KOPT-K1 (cell line): ENCODE results near the gene ST7L.
A peak's percentile ranks its signal among the peaks of the same experiment; 100 is the strongest.
"Not testable (repeated sequence)": the region's sequence is repeated elsewhere in the genome, so short reads cannot be mapped to it uniquely, and the experiment has no call there.

Source experiments
- H3K27ac ChIP-seq: fragments of 200-600 bp; sonication (generic); 2 replicates; pipeline ENCODE4 v1.5.1; 2016; ENCODE audit warnings: antibody characterized with exemption, mild to moderate bottlenecking, low read depth, low read length; ENCODE audit not compliant: poor library complexity, severe bottlenecking
- H3K36me3 ChIP-seq: fragments of 200-600 bp; sonication (generic); 2 replicates; pipeline ENCODE4 v1.5.1; 2017; ENCODE audit warnings: antibody characterized with exemption, mild to moderate bottlenecking, low read length, moderate library complexity; ENCODE audit not compliant: insufficient read depth
- H3K9me3 ChIP-seq: fragments of 200-600 bp; sonication (generic); 2 replicates; pipeline ENCODE4 v1.5.1; 2017; ENCODE audit warnings: antibody characterized with exemption, low read length, mild to moderate bottlenecking; ENCODE audit not compliant: insufficient read depth, poor library complexity, severe bottlenecking

ST7L gene

DNA sequence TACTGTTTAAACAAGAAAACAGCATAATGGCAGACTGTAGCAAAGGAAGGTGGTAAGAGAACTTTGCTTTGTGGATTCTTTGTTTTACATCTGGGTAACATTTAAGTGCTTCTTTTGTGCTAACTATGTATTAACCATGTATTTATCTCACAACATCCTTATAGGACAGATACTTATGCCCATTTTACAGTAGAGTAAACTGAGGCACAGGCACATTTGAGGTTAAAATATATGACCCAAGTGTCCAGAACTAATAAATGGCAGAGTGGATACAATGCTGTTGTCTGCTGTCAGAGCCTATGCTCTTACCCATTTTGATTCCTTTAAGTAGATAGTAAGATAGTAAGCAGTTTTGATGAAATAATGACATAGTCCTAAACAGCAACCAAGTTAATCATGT, 7.9 kb upstream of the ST7L start:
- peaks cover 78% of the 10 kb centered on the region for H3K36me3 ChIP-seq
- H3K9me3 ChIP-seq = no peaks in the 10 kb centered on the region
- H3K27ac ChIP-seq = no peak overlapping the region

DNA sequence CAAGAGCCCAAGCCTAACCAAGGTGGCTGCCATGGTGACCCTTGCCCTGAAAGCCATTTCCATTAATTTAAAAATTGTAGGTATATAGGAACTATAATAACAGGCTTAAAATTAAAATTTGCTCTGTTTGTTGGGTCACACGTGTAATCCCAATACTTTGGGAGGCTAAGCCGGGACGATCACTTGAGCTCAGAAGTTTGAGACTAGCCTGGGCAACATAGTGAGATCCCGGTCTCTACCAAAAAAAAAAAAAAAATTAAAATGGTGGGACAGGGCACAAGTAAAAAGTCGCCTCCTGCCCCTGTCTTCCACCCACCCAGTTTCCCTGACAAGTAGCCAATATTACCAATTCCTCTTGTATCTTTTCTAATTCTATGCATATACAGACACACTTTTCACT, 7.3 kb upstream of the ST7L start:
- Histone ChIP-seq H3K36me3 (peaks cover 71% of the 10 kb centered on the region), H3K27ac (no peak overlapping the region), H3K9me3 (no peaks in the 10 kb centered on the region)

GRCh38 chr1:112625696-112626095, 6.8 kb upstream of the ST7L start:
- Histone ChIP-seq H3K27ac (no peak overlapping the region), H3K36me3 (peaks cover 66% of the 10 kb centered on the region), H3K9me3 (no peaks in the 10 kb centered on the region)

- H3K36me3 ChIP-seq = peaks cover 56% of the 10 kb centered on the region
- H3K9me3 ChIP-seq, H3K27ac ChIP-seq: not testable (repeated sequence)
These were observed 5.6 kb upstream of the ST7L start for GRCh38 chr1:112624493-112624892.

DNA sequence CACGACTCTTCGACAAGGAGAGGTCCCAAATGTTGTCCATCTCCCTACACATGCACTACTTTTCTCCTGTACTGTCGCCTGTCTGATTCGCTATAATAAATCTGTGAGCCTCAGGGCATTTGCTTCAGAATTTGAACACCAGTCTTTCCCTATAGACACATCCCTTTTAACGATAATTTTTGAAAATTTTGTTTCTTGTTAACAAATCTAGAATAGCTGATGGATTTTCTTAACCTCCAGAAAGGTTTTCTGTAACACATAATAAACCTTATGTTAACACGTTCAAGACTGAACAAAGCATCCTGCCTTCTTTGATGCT, 1.4 kb upstream of the ST7L start:
- H3K36me3 ChIP-seq = peaks cover 26% of the 10 kb centered on the region

DNA sequence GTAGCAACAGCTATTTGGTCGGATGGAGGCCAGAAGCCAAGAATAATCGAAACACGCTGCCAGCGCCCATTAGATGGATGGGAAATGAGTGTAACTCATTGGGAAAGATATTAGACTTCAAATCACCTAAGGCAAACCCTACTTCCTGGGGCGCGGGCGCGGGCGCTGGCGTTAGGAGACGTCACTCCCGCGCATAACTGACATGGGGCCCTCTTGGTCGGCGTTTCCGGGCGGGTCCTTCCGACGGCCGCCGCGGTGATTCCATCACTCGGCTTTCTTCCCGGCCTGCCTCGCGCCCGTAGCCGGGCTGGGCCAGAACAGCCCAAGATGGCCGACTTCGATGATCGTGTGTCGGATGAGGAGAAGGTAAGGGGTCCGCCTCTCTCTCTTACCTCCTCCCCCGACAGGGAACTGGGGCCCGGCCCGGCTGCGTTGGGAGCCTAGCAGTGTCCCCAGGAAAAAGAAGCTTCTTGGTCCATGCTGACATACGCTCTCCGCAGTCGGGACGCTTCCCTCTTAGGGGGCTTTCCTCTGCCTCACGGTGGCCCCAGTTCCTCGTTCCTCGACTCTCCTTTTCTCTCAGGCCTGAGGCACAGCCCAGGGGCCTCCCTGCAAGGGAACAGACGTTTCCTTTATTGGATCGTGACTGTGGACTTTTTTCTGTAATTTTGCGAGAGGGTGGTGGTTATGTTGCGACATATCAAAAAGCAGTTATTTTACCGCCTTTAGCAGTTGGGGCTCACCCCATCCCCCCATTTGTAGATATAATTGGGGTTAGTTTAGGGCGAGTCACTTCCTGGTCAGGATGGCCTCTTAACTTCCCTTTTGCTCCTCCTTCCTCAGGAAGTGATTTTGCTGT, 806 bp upstream of the ST7L start, which contains the start of gene CAPZA1:
TSS of gene CAPZA1 (plus strand) at position 315 of the 859 bp plus-strand sequence. CDS start at position 328, 13 bp downstream.
- H3K36me3 ChIP-seq = peaks cover 25% of the 10 kb centered on the region
- H3K27ac ChIP-seq = peak within 1 kb of the TSS; percentile 100
- no peaks in the 10 kb centered on the region for H3K9me3 ChIP-seq

More for the DNA sequence above, 1.4 kb upstream of the ST7L start:
- Histone ChIP-seq H3K9me3 (no peaks in the 10 kb centered on the region), H3K27ac (peak overlapping the region; percentile 100)

- peaks cover 27% of the 10 kb centered on the region for H3K36me3 ChIP-seq
- H3K27ac ChIP-seq = peak overlapping the region; percentile 100
- H3K9me3 ChIP-seq = no peaks in the 10 kb centered on the region
These were observed 724 bp downstream of the ST7L start for GRCh38 chr1:112618114-112618720.

GRCh38 chr1:112614460-112615065, 4.4 kb downstream of the ST7L start:
- no peak overlapping the region for H3K27ac ChIP-seq
- peaks cover 53% of the 10 kb centered on the region for H3K36me3 ChIP-seq
- no peaks in the 10 kb centered on the region for H3K9me3 ChIP-seq

- Histone ChIP-seq H3K36me3 (peaks cover 71% of the 10 kb centered on the region), H3K9me3 (no peaks in the 10 kb centered on the region), H3K27ac (no peak overlapping the region)
These were observed 13.2 kb downstream of the ST7L start for GRCh38 chr1:112605633-112606327.

GRCh38 chr1:112603541-112603940, 15.4 kb downstream of the ST7L start:
- no peak overlapping the region for H3K27ac ChIP-seq
- H3K9me3 ChIP-seq = no peaks in the 10 kb centered on the region
- H3K36me3 ChIP-seq = peaks cover 73% of the 10 kb centered on the region

DNA sequence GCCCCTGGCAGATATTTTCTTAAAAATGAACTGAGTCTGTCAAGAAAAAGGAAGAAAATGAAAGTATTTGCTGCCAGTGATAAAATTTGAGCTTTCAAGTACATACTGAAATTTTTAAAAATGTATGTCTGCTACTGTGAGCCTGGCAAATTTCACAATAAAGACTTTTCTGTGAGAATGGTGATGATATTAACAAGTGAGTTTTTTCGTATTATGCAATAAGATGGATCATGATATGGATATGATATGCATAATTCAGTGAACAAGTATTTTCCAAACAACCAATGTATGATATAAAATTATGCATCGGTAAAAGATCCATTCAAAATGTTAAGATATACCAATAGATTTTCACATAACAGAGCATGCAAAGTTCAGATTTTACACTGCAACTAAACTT, 15.9 kb downstream of the ST7L start:
- peaks cover 68% of the 10 kb centered on the region for H3K36me3 ChIP-seq
- H3K27ac ChIP-seq = no peak overlapping the region
- no peaks in the 10 kb centered on the region for H3K9me3 ChIP-seq

GRCh38 chr1:112599477-112599876, 19.5 kb downstream of the ST7L start:
- Histone ChIP-seq H3K27ac (no peak overlapping the region), H3K36me3 (peaks cover 57% of the 10 kb centered on the region), H3K9me3 (no peaks in the 10 kb centered on the region)

DNA sequence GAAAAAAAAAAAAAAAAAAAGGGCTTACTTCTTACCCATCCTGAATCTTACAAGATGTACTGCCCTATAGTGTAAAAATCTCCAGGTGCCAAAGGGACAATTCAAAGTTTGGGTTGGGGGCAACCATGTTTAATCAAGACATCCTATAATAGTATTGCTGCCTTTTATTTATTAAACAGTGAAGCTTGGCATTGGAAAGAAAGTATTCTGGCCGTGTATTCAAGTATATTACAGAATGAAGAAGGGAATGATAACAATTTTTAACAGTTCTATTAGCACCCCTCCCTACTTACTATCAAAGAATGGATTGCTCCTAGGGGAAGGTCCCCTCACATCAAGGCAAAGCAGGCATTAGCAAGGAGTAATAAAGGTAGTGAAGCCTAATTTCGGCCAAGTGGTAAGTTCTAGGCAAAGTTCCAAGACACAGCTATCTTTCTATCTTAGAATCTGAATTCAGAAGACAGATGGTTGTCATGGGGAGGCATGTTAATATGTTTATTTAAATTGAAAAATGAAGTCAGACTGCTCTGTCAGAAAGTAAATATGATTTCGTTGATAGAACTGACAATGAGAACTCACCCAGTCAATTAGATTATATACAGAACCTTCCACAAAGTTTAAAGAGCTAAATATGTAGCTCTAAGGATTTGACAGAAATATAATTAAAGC, 24.6 kb downstream of the ST7L start:
- Histone ChIP-seq H3K9me3 (peaks cover 14% of the 10 kb centered on the region), H3K36me3 (peaks cover 38% of the 10 kb centered on the region), H3K27ac (no peak overlapping the region)

- Histone ChIP-seq H3K27ac (no peak overlapping the region), H3K36me3 (peaks cover 27% of the 10 kb centered on the region), H3K9me3 (peaks cover 18% of the 10 kb centered on the region)
These were observed 29.2 kb downstream of the ST7L start for GRCh38 chr1:112589766-112590165.
